Left ventricle myocardium inferior (tissue), 1 donor: ENCODE results near the gene ZNF415. TPM values are rescaled to one million over a fixed set of nuclear protein-coding genes. Genes with fewer than 3 reads are reported as not detected.
"Not testable (repeated sequence)": the region's sequence is repeated elsewhere in the genome, so short reads cannot be mapped to it uniquely, and the experiment has no call there.

Experiments used
- DNase-seq: peaks from one replicate; pipeline ENCODE4 v3.0.0-alpha.2; 2020
- H3K27ac ChIP-seq: fragments of 200-600 bp; replicated peaks from 2 replicates; pipeline ENCODE4 v1.8.0; 2021
- H3K27me3 ChIP-seq: fragments of 200-600 bp; 2 replicates; pipeline ENCODE4 v1.8.0; 2021; ENCODE audit warnings: low read depth
- H3K36me3 ChIP-seq: fragments of 200-600 bp; 2 replicates; pipeline ENCODE4 v1.8.0; 2021
- H3K4me1 ChIP-seq: fragments of 200-600 bp; 2 replicates; pipeline ENCODE4 v1.8.0; 2021
- H3K4me3 ChIP-seq: fragments of 200-600 bp; 2 replicates; pipeline ENCODE4 v1.8.0; 2021; ENCODE audit warnings: mild to moderate bottlenecking, moderate library complexity
- H3K9me3 ChIP-seq: fragments of 200-600 bp; replicated peaks from 2 replicates; pipeline ENCODE4 v1.8.0; 2021
- CTCF ChIP-seq: fragments of 200-600 bp; IDR thresholded peaks from 2 replicates; pipeline ENCODE4 v1.8.0; 2021; ENCODE audit warnings: antibody characterized with exemption, mild to moderate bottlenecking, borderline replicate concordance
- intact Hi-C: fragments of 100-400 bp; cut with micrococcal nuclease; formaldehyde crosslinking; loops from one replicate; pipeline ENCODE4 v1.11.0; 2022
- total RNA-seq: library from RNA; stranded (reverse); fragmentation: NEBNext Ultra II Directional; extraction: Animal tissue kit (Norgen Biotek cat#: 25700); gene quantifications from one replicate; pipeline ENCODE4 v1.2.1, GENCODE V29; 2021
- donor health status: DM: no; HTN: yes; CAD: no; lungs with severe emphysema.

The ZNF415 gene
- total RNA-seq, 1 donor from 2014 or later: 21.0 TPM

- intact Hi-C loops: no loop called here
- no peak for TF ChIP-seq CTCF
- Histone ChIP-seq H3K36me3 (no peaks in the 10 kb centered on the region), H3K27me3 (no peaks in the 10 kb centered on the region), H3K4me3 (peak overlapping the region; percentile 86), H3K9me3 (no peaks in the 10 kb centered on the region), H3K27ac (peak overlapping the region; percentile 90), H3K4me1 (peaks cover 54% of the 10 kb centered on the region)
- no peak for DNase-seq
Measured at GRCh38 chr19:53130506-53130905, 2.2 kb downstream of the ZNF415 start.

- H3K4me1 ChIP-seq: peaks cover 46% of the 10 kb centered on the region
- H3K27me3 ChIP-seq, H3K4me3 ChIP-seq, intact Hi-C loops, DNase-seq, H3K9me3 ChIP-seq: not testable (repeated sequence)
- peaks cover 15% of the 10 kb centered on the region for H3K36me3 ChIP-seq
- H3K27ac ChIP-seq: peak overlapping the region; percentile 40
Measured at GRCh38 chr19:53126733-53127526, 5.8 kb downstream of the ZNF415 start.

GRCh38 chr19:53123400-53123799 lies 9.3 kb downstream of the ZNF415 start:
- intact Hi-C loops: no loop called here
- H3K36me3 ChIP-seq: peaks cover 33% of the 10 kb centered on the region
- no peaks in the 10 kb centered on the region for H3K27me3 ChIP-seq
- H3K4me1 ChIP-seq: peaks cover 15% of the 10 kb centered on the region
- no peak for DNase-seq
- no peak for TF ChIP-seq CTCF
- H3K27ac ChIP-seq: no peak overlapping the region
- H3K4me3 ChIP-seq: no peak overlapping the region
- H3K9me3 ChIP-seq: peaks cover 3% of the 10 kb centered on the region

- no peaks in the 10 kb centered on the region for H3K4me1 ChIP-seq
- H3K4me3 ChIP-seq: no peak overlapping the region
- H3K36me3 ChIP-seq: peaks cover 82% of the 10 kb centered on the region
- intact Hi-C loops: no loop called here
- H3K9me3 ChIP-seq: peaks cover 8% of the 10 kb centered on the region
- no peaks in the 10 kb centered on the region for H3K27me3 ChIP-seq
- no peak overlapping the region for H3K27ac ChIP-seq
- TF ChIP-seq CTCF: no peak
- DNase-seq: no peak
Measured at GRCh38 chr19:53112286-53112685, 20.4 kb downstream of the ZNF415 start.

- intact Hi-C loops: no loop called here
- TF ChIP-seq CTCF: no peak
- peaks cover 55% of the 10 kb centered on the region for H3K36me3 ChIP-seq
- H3K4me3 ChIP-seq: no peak overlapping the region
- H3K4me1 ChIP-seq: no peaks in the 10 kb centered on the region
- no peak overlapping the region for H3K27ac ChIP-seq
- no peaks in the 10 kb centered on the region for H3K27me3 ChIP-seq
- DNase-seq: no peak
- no peaks in the 10 kb centered on the region for H3K9me3 ChIP-seq
Measured at GRCh38 chr19:53109527-53109926, 23.2 kb downstream of the ZNF415 start.
